ENCODE measurements around the gene PCSK6.
A peak's percentile ranks its signal among the peaks of the same experiment; 100 is the strongest.

GRCh38 chr15:101288905-101289513 is 200.5 kb downstream of the PCSK6 start:
- peak; percentile 52 for TF ChIP-seq CTCF (IDR thresholded peaks at IDR 0.05; ENCODE audit: poor library complexity, severe bottlenecking)
- no peak for TF ChIP-seq POLR2AphosphoS5 (IDR thresholded peaks at IDR 0.05)
- no peak for TF ChIP-seq RAD21 (conservative IDR thresholded peaks at IDR 0.05)
- no peak for TF ChIP-seq REST (IDR thresholded peaks at IDR 0.05; ENCODE audit: borderline replicate concordance)
- no peak for TF ChIP-seq EP300 (conservative IDR thresholded peaks at IDR 0.05; ENCODE audit: poor library complexity, severe bottlenecking)
- peak; percentile 39 for TF ChIP-seq SMC3 (conservative IDR thresholded peaks at IDR 0.05; ENCODE audit: poor library complexity)
- TF ChIP-seq EZH2 (IDR thresholded peaks at IDR 0.05; ENCODE audit: borderline replicate concordance, insufficient read depth, low read length, poor library complexity, severe bottlenecking): no peak
- no peak for TF ChIP-seq MXI1 (conservative IDR thresholded peaks at IDR 0.05; ENCODE audit: poor library complexity, severe bottlenecking)

All from neural cell (in vitro differentiated cells).